AG09319 (cell line): Measurements from ENCODE around the gene TMEM86B.
A peak's percentile ranks its signal among the peaks of the same experiment; 100 is the strongest.

Experiments used
- DNase-seq: peaks from one replicate; pipeline ENCODE4 v3.0.0-alpha.2; 2010; ENCODE audit warnings: low read depth; ENCODE audit errors: extremely low read depth
- TF ChIP-seq, protein P1 (sequence below): IDR thresholded peaks from 2 replicates; pipeline ENCODE4 v1.5.1; 2011; ENCODE audit warnings: low read depth, mild to moderate bottlenecking, inconsistent platforms, low read length, moderate library complexity

TMEM86B gene

DNA sequence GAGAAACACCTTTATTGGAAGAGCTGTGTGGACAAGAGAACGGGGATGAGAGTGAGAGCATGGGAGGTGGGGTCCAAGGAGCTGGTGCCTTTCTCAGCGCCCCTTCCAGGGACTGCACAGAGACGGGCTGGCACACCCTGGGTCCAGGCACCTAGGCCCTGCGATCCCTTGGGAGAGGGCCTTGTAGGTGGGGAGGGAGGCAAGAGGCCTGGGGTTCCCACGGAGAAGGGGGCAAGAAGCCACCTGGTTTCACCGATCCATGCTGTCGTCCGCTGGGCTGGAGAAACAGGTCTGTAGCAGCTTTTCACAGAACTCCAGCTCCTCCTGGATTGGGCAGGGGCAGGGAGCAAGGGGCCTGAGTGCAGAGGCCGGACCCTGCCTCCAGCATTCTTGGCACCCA lies 33.8 kb upstream of the TMEM86B start:
- TF ChIP-seq, protein P1, sequence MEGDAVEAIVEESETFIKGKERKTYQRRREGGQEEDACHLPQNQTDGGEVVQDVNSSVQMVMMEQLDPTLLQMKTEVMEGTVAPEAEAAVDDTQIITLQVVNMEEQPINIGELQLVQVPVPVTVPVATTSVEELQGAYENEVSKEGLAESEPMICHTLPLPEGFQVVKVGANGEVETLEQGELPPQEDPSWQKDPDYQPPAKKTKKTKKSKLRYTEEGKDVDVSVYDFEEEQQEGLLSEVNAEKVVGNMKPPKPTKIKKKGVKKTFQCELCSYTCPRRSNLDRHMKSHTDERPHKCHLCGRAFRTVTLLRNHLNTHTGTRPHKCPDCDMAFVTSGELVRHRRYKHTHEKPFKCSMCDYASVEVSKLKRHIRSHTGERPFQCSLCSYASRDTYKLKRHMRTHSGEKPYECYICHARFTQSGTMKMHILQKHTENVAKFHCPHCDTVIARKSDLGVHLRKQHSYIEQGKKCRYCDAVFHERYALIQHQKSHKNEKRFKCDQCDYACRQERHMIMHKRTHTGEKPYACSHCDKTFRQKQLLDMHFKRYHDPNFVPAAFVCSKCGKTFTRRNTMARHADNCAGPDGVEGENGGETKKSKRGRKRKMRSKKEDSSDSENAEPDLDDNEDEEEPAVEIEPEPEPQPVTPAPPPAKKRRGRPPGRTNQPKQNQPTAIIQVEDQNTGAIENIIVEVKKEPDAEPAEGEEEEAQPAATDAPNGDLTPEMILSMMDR, result no peak
- no peak for DNase-seq

DNA sequence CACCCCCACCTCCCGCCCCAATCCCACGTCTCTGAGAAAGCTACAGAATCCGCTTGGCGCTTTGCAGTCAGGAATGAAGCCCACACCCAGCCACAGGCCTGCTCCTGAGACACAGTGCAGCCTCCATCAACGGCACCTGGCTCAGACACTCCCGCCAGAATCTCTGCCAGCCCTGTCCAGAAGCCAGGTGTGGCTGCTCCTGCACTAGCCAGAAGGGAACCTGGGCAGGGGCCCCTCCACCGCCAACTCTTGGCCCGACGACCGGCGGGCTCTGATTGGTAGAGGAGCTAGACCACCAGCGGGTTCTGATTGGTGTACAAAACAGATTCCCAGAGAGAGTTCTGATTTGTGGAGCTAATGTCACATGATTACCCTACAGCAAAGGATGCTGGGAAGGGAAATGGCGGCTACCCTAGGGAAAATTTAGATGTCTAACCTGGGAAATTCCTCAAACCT lies 33.1 kb upstream of the TMEM86B start:
- DNase-seq, result no peak
- TF ChIP-seq, protein P1, result no peak

DNA sequence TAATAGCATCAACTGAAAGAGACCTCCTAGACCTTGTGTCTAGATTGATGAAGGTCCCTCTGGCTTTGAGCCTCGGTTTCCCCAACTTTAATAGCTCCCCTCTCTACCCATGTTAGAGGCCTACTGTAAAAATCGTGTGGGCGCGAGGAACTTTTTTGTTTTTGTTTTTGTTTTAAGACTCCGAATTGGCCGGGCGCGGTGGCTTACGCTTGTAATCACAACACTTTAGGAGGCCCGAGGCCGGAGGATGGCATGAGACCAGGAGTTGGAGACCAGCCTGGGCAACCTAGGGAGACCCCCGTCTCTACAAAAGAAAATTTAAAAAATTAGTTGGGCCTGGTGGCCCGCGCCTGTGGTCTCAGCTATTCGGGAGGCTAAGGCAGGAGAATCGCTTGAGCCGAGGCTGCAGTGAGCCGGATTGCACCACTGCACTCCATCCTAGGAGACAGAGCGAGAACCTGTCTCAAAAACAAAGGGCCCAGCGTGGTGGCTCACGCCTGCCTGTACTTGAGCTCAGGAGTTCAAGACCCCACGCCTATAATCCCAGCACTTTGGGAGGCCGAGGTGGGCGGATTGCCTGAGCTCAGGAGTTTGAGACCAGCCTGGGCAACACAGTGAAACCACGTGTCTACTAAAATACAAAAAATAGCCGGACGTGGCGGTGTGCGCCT lies 31.1 kb upstream of the TMEM86B start:
- TF ChIP-seq, protein P1, result no peak
- DNase-seq, result no peak

DNA sequence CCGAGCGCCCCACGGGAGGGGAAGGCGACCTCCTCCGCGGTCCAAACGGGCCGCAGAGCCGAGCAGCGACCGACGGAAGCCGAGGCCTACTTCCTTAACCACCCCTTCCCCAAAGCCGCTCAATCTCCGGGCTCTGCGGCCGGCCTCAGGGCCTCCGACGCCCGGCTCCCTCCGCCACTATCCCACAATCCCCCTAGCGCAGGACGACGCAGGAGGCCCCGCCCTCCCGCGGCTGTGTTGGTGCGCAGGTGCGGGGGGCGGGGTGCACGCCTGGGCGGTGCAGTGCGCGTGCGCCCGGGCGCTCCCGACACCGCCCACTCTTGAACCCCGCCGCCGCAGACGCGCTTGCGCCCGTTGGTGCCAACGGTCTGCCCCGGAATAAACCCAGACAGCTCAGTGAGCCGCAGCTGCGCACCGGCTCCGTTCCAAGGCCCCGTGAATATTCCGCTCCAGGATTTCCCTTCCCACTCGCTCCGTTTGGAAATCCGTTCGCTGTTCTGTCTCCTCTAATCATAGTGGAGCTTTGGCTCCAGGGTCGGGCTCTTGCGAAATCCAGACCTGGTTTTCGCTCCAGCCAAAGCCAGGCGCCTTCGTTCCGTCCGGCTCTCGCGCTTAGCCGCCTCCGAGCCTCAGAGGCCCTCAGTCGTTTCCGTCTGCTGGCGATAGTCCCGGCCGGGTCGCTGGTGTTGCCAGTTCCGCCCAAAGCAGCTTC lies 30.4 kb upstream of the TMEM86B start, which contains the start of gene PPP6R1:
TSS of gene PPP6R1 (minus strand) at position 190 of the 712 bp plus-strand sequence. CDS start 11,914 bp downstream, outside the sequence.
- DNase-seq, result peak; percentile 99
- TF ChIP-seq, protein P1, result no peak; the same call in 1 of the 2 replicates

DNA sequence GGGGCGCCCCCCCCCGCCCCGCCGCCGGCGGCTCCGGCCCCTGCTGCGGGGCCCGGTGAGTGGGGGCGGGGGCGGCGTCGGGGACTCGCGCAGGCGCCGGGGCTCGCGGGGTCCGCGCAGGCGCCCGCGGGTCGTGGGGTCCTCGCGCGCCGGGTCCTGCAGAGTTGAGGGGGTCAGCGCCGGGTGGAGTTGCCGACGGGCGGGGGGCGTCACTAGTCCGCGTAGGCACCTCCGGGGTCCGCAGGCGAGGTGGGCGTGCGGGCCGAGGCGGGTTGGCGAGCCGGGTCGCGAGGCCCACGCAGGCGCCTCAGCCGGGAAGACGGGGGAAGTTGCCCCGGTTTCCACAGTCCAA lies 29.9 kb upstream of the TMEM86B start:
- no peak for DNase-seq

DNA sequence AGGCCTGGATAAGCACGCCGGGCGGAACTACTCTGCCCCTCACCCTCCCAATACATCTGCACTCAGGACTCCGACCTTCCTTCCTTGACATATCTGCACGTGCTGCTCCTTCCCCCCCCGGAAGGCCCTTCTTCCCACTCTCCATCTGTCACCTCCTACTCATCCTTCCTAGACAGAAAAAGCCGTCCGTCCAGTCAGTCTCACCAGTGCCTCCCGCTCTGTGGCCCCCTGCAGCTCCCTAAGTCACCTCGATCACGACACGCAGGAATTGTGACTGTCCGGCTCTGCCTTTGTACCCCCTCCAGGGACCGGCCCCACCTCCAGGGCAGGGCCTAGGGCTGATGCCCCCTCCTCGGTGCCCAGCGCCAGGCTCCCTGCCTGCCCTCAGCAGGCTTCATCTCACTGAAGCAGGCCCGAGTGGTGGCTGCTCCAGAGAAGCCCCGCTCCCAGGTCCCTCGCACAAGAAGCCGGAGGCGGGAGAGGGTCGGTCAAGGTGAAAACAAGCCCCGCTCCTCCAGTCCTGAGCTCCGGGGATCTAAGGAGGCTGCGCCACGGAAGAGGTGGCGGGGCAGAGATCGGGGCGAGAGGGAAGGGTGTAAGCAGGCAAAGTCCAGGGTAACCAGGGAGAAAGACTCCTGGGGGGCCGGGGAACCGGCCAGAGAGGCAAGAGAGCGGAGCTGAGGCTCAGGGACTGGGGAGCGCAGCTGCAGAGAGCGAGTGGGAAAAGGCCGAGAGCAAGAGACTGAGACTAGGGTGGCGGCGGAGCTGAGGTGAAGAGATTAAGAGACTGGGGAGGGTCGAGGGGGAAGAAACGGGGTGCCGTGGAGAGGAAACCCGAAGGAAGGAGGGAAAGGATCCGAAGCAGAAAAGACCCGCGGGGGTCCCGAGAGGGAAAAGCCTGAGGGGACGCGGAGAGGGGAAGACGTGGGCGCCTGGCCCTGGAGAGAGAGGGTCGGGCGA lies 29.2 kb upstream of the TMEM86B start:
- DNase-seq, result no peak
- TF ChIP-seq, protein P1, result no peak

More for the DNA sequence above, 29.9 kb upstream of the TMEM86B start:
- TF ChIP-seq, protein P1, result no peak
